Activated CD8-positive, alpha-beta memory T cell treated with anti-CD3 and anti-CD28 coated beads, Interleukin-2, amount 50 U/mL, for 24 hours (primary cell): Measurements from ENCODE around the gene PARP9.

ENCODE experiments used
- DNase-seq: peaks from one replicate; pipeline ENCODE4 v3.0.0-alpha.2; 2020; ENCODE audit errors: extremely low read depth

PARP9 gene

DNA sequence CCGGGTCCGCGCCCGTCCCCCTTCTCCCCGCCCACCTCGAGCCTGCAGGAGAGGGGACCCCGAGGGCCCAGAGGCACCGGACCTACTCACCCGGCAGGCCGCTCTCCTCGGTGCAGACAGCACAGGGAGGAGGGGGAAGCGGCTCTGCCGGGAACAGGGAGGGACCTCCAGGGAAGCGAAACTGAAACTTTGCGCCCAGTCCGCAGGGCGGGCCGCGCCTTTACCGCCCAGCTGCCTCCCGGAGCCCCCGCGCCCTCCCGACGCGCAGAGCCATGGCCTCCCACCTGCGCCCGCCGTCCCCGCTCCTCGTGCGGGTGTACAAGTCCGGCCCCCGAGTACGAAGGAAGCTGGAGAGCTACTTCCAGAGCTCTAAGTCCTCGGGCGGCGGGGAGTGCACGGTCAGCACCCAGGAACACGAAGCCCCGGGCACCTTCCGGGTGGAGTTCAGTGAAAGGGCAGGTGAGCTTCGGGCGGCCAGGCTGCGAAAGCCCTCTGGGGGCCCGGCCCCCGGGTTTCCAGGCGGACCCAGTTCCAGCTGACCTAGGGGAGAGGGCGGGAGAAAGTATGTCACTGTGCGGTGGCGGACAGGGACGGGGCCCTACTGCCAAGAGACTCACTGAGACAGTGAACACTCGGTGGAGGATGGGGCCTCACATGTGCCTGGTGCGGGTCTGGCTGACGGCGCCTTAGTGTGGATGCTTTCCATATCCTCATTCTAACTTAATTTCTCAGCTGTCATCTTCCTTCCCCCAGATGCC is at the start of gene PARP9, which contains the start of gene DTX3L:
Gene PARP9 (minus strand): TSS at position 146 of the 758 bp plus-strand sequence. CDS start 4,680 bp downstream, outside the sequence.
Gene DTX3L (plus strand): TSS at position 184 of the 758 bp plus-strand sequence. CDS start 89 bp downstream, at position 273.
- no peak for DNase-seq

DNA sequence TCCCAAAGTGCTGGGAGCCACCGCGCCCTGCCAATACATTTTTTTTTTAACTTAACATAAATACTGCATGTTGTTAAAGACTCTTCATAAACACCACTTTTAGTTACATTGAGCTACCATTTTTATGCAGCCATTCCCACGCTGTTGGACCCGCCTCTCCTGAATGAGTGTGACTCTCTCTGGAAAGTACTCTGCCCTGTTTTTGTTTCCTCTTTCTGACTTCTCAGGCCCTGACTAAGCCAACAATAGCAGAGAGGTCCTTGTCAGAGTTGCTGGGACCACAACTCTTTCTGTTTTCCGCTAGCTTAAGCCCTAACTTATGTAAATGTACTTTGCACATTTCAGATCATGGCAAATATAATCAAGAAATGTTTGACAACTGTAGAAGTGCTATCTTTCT is 48.6 kb upstream of the PARP9 start:
- DNase-seq, result no peak

DNA sequence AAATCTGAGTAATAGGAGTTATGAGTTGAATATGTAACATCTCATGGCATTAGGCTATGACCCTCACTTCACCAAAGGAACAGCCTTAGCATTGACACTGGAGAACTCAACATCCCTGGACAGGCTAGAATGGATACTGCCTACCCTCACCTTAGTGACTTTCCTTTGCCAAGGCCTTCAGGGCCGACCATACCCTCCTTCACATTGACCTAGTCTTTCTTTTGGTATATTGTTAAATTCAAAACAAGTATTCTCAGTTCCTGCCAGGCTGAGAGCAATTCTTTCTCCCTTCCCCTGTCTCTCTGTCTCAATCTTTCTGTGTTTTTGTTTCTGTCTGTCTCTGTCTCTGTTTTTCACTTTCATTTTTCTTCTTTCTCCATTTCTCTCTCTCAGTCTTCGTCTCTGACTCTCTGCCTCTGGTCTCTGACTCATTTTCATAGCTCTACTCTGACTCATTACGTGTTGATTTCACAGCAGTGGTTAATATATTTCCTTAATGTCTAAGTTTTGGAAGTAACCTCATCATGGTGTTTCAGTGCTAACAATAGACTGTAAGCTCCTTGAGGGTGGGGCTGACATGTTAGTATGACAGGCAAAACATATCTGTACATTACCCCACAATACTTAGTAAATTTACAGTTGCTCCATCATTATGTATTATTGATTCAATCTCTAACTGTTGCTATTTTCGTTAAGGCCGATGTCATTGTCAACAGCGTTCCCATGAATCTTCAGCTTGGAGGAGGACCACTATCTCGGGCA is 45.9 kb upstream of the PARP9 start:
- DNase-seq, result no peak

DNA sequence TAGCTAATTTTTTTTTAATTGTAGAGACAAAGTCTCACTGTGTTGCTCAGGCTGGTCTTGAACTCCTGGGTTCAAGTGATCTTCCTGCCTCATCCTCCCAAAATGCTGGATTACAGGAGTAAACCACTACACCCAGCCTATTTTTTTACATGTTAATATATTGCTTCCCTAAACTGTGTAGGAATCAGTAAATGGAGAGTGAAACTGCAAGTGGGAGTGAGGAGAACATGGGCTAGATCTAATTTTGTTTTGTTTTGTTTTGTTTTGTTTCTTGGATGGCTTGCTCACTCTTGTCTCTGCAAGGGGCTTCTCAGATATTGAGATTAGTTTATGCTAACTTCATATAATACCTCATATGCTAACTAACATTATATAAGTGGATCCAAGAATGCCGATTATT is 44.8 kb upstream of the PARP9 start:
- no peak for DNase-seq

DNA sequence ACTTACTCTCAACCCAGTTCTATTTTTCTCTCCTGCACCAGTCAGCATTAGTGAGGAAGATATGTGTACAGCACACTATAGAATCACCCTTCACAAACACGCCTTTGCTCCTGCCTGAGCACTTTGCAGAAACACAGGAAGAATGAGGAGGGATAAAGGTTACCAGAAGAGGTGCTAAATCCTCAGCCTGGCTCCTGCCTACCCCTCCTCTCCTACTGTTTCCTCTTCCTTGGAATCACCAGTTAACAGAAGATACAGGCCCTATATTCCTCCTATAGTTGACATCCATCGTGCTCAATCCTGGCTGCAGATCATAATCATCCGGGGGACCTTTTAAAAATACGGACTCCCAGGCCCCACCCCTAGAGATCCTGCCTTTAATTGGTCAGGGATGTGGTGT is 42.2 kb upstream of the PARP9 start:
- no peak for DNase-seq

DNA sequence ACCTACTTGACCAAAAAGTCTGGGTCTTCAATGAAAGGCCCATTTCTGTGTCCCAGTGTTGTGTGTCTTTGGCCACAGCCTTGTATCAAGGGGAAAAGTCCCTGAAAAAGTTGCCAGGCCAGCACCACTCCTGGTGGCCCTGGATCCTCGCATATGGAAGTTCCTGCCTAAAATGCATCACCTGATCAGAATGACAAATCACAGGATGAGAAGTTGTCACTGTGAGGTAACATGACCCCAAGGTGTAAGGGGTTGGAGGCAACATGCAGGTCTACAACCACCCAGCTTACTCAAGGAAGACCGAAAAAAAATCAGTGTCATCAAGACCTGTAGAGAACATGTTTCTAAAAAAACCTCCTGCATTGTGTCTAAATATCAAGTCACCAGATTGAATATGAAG is 39.0 kb upstream of the PARP9 start:
- DNase-seq, result no peak

DNA sequence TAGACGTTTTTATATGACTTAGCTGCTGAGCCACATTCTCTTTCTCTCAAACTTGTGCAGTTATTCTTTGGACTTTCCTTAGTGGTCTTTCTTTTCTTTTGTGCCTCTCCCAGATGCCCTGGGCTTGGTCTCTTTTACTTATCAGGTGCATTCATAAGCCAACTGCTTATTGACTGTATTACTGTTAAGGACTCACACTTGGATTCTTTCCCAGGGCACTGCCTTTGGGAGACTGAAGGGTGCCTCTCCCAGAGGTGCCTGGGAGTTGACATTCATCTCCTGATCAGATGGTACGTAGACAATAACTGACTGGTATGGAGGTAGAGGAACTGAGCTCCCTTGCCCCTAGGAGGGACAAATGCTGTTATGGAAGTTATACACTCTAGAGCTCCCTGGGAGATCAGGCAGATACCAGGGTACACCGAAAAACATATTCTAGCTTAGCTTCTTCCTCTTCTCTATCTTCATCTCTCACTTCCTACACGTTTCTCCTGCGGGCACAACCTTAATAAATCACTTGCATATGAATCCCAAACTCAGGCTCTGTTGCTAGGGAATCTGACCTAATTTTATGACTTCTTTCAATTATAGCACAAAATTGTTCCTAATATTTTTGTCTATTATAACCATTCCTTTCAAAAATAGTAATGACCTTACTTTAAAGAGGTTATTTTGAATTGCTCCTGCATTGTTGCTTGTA is 38.1 kb upstream of the PARP9 start:
- DNase-seq, result no peak

DNA sequence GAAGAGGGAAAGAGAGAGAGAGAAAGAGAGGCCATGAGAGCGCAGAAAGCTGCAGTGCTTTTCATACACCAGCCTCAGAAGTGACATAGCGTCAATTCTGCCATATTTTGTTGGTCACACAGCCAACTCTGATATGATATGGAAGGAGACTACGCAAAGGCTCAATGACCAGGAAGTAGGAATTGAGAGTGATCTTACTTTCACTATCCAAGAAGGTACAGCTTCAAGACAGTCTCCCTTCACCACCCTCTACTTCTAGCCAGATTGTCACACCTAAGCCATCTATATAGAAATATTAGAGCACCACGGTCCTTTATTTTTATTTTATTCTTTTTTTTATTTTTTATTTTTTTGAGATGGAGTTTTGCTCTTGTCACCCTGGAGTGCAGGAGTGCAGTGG is 34.5 kb upstream of the PARP9 start:
- DNase-seq, result no peak

DNA sequence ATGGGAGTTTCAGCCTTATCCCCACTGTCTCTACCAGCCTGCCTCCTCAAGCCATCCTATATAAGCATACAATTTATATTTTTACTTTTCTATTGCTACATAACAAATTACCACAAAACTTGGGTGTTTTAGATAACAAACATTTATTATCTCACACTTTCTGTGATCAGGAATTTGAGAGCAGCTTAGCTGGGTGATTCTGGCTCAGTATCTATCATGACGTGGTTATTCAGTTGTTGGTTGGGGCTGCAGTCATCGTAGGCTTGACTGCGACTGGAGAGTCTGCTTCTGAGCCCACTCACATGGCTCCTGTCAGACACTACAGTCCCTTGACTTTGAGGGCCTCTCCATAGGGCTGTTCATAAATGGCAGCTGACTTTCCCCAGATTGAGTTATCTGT is 34.1 kb upstream of the PARP9 start:
- no peak for DNase-seq

DNA sequence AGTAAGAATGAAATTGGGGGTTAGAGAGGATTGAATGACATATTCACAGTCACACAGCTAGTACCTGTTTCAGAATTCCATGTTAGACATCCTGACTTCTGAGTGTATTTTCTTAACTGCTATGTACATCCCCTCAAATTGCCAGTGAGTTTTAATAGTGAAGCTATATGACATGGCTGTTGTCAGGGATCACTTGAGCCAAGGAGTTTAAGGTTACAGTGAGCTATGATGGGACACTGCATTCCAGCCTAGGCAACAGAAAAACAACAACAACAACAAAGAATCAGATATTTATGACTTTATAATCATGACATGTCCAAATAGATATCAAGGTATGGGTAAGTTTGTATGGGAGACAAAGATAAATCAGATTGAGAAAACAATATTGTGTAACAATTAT is 29.9 kb upstream of the PARP9 start:
- no peak for DNase-seq

DNA sequence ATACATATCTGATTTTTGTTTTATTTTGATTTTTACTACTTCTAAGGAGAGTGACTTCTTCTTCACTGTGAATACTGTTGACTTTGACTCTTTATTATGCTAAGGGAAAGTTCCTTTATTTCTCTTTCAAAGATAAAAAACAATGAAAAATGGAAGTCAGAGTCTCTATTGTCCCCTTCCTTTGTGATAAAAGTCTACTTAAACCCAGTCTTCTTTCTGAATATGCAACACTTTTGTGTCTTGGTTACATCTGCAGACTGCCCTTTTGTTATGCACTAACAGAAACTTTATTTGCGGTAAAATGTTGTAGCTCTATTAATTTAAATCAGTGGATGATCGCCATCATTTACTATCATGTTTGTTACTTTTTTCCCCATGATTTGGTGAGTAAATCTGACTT is 26.5 kb upstream of the PARP9 start:
- DNase-seq, result no peak

DNA sequence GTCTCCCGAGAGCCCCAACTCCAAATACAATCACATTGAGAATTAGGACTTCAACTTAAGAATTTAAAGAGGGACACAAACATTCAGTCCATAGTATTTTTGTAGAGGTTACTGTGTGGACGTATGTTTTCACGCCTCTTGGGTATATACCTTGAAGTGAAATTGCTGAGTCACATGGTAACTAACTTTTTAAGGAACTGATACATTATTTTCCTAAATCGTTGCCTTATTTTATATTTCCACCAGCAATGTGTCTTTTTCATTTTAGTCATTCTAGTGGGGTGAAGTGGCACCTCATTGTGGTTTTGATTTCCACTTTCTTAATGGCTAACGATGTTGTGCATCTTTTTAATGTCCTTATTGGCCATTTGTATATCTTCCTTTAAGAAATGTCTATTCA is 25.2 kb upstream of the PARP9 start:
- DNase-seq, result no peak

DNA sequence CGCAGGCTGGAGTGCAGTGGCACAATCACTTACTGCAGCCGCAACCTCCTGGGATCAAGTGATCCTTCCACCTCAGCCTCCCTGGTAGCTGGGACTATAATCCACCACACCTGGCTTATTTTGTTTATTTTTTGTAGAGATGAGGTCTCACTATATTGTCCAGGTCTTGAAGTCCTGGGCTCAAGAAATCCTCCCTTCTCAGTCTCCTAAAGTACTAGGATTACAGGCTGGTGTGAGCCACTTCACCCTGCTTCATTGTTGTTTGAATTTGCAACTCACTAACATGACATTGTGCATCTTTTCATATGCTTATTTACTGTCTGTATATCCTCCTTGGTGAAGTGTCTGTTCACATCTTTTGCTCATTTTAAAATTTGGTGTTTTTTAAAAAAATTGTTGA is 23.5 kb upstream of the PARP9 start:
- DNase-seq, result no peak

DNA sequence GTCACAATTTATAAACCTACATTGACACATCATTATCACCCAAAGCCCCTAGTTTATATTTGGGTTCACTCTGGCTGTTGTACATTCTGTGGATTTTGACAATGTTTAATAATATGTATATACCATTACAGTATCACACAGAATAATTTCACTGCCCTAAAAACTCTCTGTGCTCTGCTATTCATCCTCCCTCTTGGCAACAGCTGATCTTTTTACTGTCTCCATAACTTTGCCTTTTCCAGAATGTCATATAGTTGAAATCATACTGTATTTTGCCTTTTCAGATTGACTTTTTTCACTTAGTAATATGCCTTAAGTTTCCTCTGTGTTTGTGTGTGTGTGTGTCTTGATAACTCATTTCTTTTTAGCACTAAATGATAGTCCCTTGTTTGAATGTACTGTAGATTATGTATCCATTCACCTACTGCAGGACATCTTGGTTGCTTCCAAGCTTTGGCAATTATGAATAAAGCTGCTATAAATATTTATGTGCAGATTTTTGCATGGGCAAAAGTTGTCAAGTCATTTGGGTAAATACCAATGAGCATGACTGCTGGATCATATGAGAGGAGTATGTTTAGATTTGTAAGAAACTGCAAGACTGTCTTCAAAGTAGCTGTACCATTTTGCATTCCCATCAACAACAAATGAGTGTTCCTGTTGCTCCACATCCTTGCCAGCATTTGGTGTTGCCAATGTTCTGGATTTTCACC is 22.8 kb upstream of the PARP9 start:
- no peak for DNase-seq

DNA sequence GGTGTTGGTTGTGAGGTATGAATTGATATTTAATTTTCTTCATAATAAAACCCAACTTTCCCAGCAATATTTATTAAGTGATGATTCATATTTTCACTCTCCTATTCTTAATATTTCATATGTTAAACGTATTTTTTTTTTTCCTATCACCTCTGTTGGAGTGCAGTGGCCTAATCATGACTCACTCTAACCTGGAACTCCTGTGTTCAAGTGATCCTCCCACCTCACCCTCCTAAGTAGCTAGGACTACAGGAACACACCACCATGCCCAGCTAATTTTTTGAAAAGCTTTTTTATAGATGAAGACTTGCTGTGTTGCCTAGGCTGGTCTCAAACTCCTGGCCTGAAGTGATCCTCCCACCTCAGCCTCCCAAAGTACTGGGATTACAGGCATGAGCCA is 22.0 kb upstream of the PARP9 start:
- no peak for DNase-seq

DNA sequence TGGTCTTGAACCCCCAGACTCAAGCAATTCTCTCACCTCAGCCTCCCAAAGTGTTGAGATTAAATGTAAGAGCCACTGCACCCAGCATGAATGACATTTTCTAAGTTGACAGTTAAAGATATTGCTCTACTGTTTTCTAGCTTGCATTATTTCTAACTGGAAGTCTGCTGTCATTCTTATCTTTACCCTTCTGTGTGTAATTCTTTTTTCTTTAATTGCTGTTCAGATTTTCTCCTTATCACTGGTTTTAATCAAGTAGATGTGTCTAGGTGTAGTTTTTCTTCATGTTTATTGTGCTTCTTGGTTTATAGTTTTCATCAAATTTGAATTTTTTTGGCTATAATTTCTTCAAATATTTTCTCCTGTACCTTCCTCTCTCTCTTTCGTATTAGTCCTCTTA is 18.3 kb upstream of the PARP9 start:
- no peak for DNase-seq

DNA sequence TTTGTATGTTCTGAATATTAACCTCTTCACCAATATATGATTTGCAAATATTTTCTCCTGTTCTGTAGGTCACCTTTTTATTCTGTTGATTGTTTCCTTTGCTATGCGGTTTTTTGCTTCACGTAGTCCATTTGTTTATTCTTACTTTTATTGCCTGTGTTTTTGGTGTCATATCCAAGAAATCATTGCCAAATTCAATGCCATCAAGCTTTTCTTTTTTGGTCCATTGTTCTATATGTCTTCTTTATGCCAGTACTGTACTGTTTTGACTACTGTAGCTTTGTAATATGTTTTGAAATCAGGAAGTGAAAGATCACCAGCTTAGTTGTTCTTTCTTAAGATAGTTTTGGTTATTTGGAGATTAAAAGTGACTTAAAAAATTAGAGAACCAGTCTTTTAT is 17.5 kb upstream of the PARP9 start:
- no peak for DNase-seq

DNA sequence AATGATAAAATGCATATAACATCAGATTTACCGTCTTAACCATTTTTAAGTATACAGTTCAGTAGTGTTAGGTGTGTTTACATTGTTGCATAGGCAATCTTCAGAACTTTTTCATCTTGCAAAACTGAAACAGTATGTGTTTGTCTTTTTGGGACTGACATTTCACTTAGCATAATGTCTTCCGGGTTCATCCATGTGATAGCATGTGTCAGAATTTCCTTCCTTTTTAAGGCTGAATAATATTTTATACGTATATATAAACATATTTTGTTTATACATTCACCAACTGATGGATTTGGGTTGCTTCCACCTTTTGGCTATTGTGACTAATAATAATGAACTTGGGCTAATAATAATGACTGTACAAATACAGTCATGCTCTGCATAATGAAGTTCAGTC is 16.4 kb upstream of the PARP9 start:
- DNase-seq, result no peak

DNA sequence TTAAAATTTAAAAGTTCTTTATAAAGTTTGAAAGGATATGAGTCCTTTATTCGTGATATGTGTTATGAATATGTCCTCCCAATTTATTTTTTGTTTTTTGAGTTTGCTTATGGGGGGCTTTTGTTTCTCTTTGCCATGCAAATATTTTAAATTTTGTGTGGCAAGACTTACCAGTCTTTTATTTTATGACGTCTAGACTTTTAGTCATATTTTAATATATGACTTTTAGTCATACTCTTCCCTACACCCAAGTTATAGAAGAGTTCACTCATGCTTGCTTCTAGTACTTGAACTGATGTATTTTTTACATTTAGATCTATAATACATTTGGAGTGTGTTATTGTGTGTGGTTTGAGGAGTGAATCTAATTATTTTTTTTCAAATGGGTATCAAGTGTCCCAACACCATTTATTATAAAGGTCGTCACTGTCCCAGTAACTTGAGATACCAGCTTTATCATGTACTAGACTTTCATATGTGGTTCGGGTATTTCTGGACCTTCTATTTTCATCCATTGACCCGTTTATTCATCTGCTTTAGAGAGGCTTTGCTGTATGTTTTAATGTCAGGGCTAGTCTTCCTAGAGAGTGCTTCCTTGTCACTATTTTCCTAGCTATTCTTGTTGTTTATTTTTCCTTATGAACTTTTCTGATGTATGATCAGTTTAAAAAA is 14.1 kb upstream of the PARP9 start:
- no peak for DNase-seq

DNA sequence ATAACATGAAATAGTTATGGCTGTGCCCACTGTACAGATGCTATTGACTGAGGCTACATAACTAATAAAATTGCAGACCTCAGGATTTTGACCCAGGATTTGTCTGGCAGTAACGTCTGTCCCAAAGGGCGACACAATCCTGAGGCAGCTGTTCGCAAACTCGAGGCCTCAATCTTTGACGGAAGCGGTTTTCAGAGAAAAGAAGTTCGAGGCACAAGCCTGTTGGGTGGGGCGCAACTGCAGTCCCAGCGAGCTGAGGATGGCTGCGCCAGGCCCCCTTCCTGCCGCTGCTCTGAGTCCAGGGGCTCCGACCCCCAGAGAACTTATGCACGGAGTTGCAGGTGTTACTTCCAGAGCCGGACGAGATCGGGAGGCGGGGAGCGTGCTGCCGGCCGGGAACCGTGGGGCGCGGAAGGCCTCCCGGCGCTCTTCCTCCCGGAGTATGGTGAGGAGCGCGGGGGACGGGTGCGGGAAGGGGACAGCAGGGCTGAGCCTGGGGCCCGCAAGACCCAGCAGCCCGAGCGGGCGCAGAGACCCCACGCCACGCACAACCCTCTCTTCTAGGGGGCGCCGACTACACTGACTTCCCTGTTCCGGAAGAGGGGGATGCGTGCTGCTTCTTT is 13.4 kb upstream of the PARP9 start, which contains the start of gene PARP15:
Gene PARP15 (plus strand): TSS at position 242 of the 623 bp plus-strand sequence. CDS start 18 bp downstream, at position 260.
- DNase-seq, result no peak
